Fibroblast of pulmonary artery (primary cell): Measurements from ENCODE around the gene GNB5.

Experiments used
- DNase-seq: peaks from one replicate; pipeline ENCODE4 v3.0.0-alpha.2; 2010; ENCODE audit warnings: low read depth
- H3K4me3 ChIP-seq: replicated peaks from 2 replicates; pipeline ENCODE4 v1.5.1; 2011; ENCODE audit warnings: low read depth, mild to moderate bottlenecking, control low read depth, low read length, moderate library complexity
- CTCF ChIP-seq: IDR thresholded peaks from 2 replicates; pipeline ENCODE4 v1.5.1; 2011; ENCODE audit warnings: mild to moderate bottlenecking, control low read depth, low read length, inconsistent platforms; ENCODE audit errors: missing control alignments

Gene GNB5

GRCh38 chr15:52068004-52068615, 123.1 kb downstream of the GNB5 start:
- TF ChIP-seq CTCF: no peak

GRCh38 chr15:52067545-52067926, 123.7 kb downstream of the GNB5 start:
- no peak for DNase-seq
- H3K4me3 ChIP-seq: no peak overlapping the region
- TF ChIP-seq CTCF: no peak

More at GRCh38 chr15:52068004-52068615, 123.1 kb downstream of the GNB5 start:
- DNase-seq: no peak
- no peak overlapping the region for H3K4me3 ChIP-seq

GRCh38 chr15:52066842-52067544, 124.2 kb downstream of the GNB5 start:
- no peak overlapping the region for H3K4me3 ChIP-seq
- no peak for TF ChIP-seq CTCF
- DNase-seq: no peak
